K562 (cell line): ENCODE data around the gene ARID3A. TPM values are rescaled to one million over a fixed set of nuclear protein-coding genes. Genes with fewer than 3 reads are reported as not detected.

Source experiments
- CAMTA2 ChIP-seq: fragments of 250-450 bp; sonication (Bioruptor Pico); conservative IDR thresholded peaks from 2 replicates; pipeline ENCODE4 v1.5.1; 2022
- CREB5 ChIP-seq: fragments of 250-450 bp; sonication (Bioruptor Pico); IDR thresholded peaks from 2 replicates; pipeline ENCODE4 v1.5.0; 2020; ENCODE audit warnings: mild to moderate bottlenecking
- FOXJ3 ChIP-seq: sonication (generic); formaldehyde crosslinking; IDR thresholded peaks from 2 replicates; pipeline ENCODE4 v1.4.0; 2020; ENCODE audit warnings: mild to moderate bottlenecking, missing genetic modification reagents
- HSF4 ChIP-seq: fragments of 250-450 bp; sonication (Bioruptor Pico); IDR thresholded peaks from 2 replicates; pipeline ENCODE4 v2.1.2; 2022; ENCODE audit warnings: mild to moderate bottlenecking, moderate library complexity, borderline replicate concordance
- PHB ChIP-seq: fragments of 250-450 bp; sonication (Bioruptor Pico); IDR thresholded peaks from 2 replicates; pipeline ENCODE4 v1.5.0; 2021
- PHF20 ChIP-seq: fragments of 450-650 bp; IDR thresholded peaks from 2 replicates; pipeline ENCODE4 v1.6.1; 2018; ENCODE audit not compliant: partially characterized antibody
- SNAPC5 ChIP-seq: fragments of 250-450 bp; sonication (Bioruptor Pico); IDR thresholded peaks from 2 replicates; pipeline ENCODE4 v1.8.0; 2021; ENCODE audit warnings: moderate library complexity, mild to moderate bottlenecking, inconsistent platforms
- TARDBP ChIP-seq: fragments of 450-650 bp; IDR thresholded peaks from 2 replicates; pipeline ENCODE4 v1.6.1; 2016
- ZBTB2 ChIP-seq: fragments of 450-650 bp; IDR thresholded peaks from 2 replicates; pipeline ENCODE4 v1.6.1; 2016; ENCODE audit warnings: antibody characterized with exemption
- ZBTB26 ChIP-seq: fragments of 450-650 bp; formaldehyde crosslinking; IDR thresholded peaks from 2 replicates; pipeline ENCODE4 v1.4.0; 2022; ENCODE audit warnings: missing genetic modification characterization
- ZBTB43 ChIP-seq: sonication (generic); formaldehyde crosslinking; IDR thresholded peaks from 2 replicates; pipeline ENCODE4 v1.8.0; 2023; ENCODE audit warnings: mild to moderate bottlenecking, missing genetic modification reagents
- ZBTB7A ChIP-seq: IDR thresholded peaks from 2 replicates; pipeline ENCODE4 v1.6.1; 2011; ENCODE audit warnings: low read depth, mild to moderate bottlenecking, low read length, moderate library complexity, borderline replicate concordance; ENCODE audit not compliant: control insufficient read depth
- ZNF318 ChIP-seq, 2 experiments: fragments of 450-650 bp; IDR thresholded peaks; 2 replicates each; pipeline ENCODE4 v1.6.1; 2016; ENCODE audit warnings: mild to moderate bottlenecking in 2 of 2, borderline replicate concordance in 1 of 2, low read depth in 1 of 2, moderate library complexity in 1 of 2
- polyA plus RNA-seq, 8 experiments: library from polyadenylated mRNA; depleted of rRNA in 4 of 8; stranded (reverse) in 5 of 8; unstranded in 3 of 8; fragments of >200 nt; fragmentation: Nextera tagmentation in 2 of 8; fragmentation: Illumina TruSeq in 1 of 8; extraction: Ambion mirVana in 2 of 8; extraction: Trizol in 1 of 8; gene quantifications; 2 replicates each; pipeline versions ENCODE4 v1.2.1 to v1.2.3, GENCODE V29; 2011 to 2014; ENCODE audit warnings: inconsistent platforms in 1 of 8, missing spikeins in 1 of 8
- total RNA-seq, 7 experiments: library from RNA; depleted of rRNA in 6 of 7; stranded (reverse); fragments of >200 nt in 6 of 7; fragmentation: Illumina TruSeq in 2 of 7; extraction: Trizol in 2 of 7; gene quantifications; 2 replicates each; pipeline versions ENCODE4 v1.2.1 to v1.2.3, GENCODE V29; 2011 to 2021; ENCODE audit warnings: low replicate concordance in 1 of 7

ARID3A gene
- total and polyA plus RNA-seq, 9 of the 15 experiments (the other 6 are each of a cell fraction or from before 2014, with no cell fraction given): 1.4 to 118 (median 31.2) TPM

GRCh38 chr19:980133-980998 is 54.5 kb downstream of the ARID3A start (continued):
- TF ChIP-seq ZBTB26 (CRISPR knock-in tag): no peak; the same call in 1 of the 2 replicates
- no peak for TF ChIP-seq ZBTB43
- no peak for TF ChIP-seq TARDBP
- TF ChIP-seq FOXJ3: no peak
- no peak for TF ChIP-seq ZNF318 (IDR thresholded peaks at IDR 0.05; ENCODE audit: borderline replicate concordance in 1 of 2, low read depth in 1 of 2)
- peak; percentile 85 for TF ChIP-seq ZBTB7A
- TF ChIP-seq CREB5 (CRISPR knock-in tag): no peak
- peak; percentile 86 for TF ChIP-seq ZBTB2
- no peak for TF ChIP-seq SNAPC5 (CRISPR knock-in tag)
- TF ChIP-seq PHF20: no peak
- TF ChIP-seq CAMTA2: no peak
- no peak for TF ChIP-seq HSF4 (CRISPR knock-in tag)
- TF ChIP-seq PHB (CRISPR knock-in tag): no peak
